Measurements from ENCODE around the gene DUSP1. TPM values are rescaled to one million over a fixed set of nuclear protein-coding genes. Genes with fewer than 3 reads are reported as not detected.

DUSP1 gene
- total and polyA plus RNA-seq, 9 of the 15 experiments (the other 6 are each of a cell fraction or from before 2014, with no cell fraction given), result 2.1 to 14.2 (median 8.5) TPM

DNA sequence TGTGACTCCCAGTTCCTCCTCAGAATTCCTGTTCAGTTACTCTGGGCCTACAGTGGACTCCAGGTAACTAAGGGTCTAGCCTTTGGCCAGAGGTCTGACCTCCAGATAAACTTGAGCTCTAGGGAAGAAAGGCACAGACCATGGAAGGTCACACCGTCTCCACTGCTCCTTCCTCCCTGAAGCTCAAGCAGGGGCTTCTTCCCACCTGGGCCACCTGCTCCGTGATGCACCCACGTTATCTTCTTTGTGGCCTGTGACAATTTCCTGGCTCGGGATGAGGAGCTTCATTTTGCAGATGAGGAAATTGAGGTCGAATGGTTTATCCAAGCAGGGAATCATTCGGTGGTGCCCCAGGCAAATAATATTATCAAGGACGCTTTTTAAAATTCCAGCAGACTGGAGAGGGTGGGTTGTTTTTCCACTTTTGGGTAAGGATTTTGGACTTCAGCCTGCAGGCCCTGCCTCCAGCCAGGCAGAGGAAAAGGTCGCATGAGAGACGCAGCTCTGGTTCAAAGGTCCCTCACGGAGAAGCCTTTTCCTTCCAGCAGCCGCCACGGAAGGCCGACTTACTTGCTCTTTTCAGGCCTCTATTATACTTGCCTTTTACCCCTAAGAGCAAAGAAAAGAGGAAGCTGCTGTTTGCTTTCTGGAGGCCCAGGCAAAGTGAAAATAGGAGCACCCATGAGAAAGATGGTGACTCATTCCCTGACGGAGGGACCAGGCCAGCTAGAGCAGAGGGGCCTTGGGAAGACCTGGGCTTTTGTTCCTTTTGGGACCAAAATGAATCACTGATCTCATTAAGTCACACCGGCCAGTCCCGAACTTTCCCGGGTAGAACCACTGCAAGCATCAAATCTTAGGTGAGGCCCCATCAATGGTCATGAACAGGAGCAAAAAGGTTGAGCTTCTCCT is 22.8 kb upstream of the DUSP1 start (continued):
- TF ChIP-seq JUND (IDR thresholded peaks at IDR 0.05; ENCODE audit: borderline replicate concordance, low read depth, low read length) (peak; percentile 92), JUND (tag; IDR thresholded peaks at IDR 0.05; ENCODE audit: borderline replicate concordance, low read depth, low read length) (peak; percentile 89; the same call in 2 of the 3 replicates), ZFX (CRISPR knock-in tag; IDR thresholded peaks at IDR 0.05) (peak; percentile 56; the same call in 1 of the 2 replicates), ELF1 (tag; IDR thresholded peaks at IDR 0.05) (no peak), TRIM28 (IDR thresholded peaks at IDR 0.05) (peak; percentile 33; the same call in 1 of the 2 replicates), NEUROD1 (IDR thresholded peaks at IDR 0.05; ENCODE audit: borderline replicate concordance, low read depth, low read length, partially characterized antibody) (no peak), FOXA3 (CRISPR knock-in tag; conservative IDR thresholded peaks at IDR 0.05 in 1 of 2, IDR thresholded peaks at IDR 0.05 in 1 of 2) (0 out of 4 replicates have a peak, but pooled peaks of 1 of the 2 experiments have one; percentile 18), FOSL1 (tag; conservative IDR thresholded peaks at IDR 0.05) (peak; percentile 89), ZNF12 (CRISPR knock-in tag; IDR thresholded peaks at IDR 0.05) (peak; percentile 94), DACH1 (IDR thresholded peaks at IDR 0.05; ENCODE audit: partially characterized antibody) (no peak), C11orf30 (IDR thresholded peaks at IDR 0.05; ENCODE audit: low read depth) (0 out of 2 replicates have a peak, but pooled peaks have one; percentile 8)
- TF ChIP-seq, protein P1, sequence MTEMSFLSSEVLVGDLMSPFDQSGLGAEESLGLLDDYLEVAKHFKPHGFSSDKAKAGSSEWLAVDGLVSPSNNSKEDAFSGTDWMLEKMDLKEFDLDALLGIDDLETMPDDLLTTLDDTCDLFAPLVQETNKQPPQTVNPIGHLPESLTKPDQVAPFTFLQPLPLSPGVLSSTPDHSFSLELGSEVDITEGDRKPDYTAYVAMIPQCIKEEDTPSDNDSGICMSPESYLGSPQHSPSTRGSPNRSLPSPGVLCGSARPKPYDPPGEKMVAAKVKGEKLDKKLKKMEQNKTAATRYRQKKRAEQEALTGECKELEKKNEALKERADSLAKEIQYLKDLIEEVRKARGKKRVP (CRISPR knock-in tag; IDR thresholded peaks at IDR 0.05), result no peak
- TF ChIP-seq, protein P2, sequence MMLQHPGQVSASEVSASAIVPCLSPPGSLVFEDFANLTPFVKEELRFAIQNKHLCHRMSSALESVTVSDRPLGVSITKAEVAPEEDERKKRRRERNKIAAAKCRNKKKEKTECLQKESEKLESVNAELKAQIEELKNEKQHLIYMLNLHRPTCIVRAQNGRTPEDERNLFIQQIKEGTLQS (IDR thresholded peaks at IDR 0.05), result peak; percentile 90
- TF ChIP-seq, protein P2 (CRISPR knock-in tag; conservative IDR thresholded peaks at IDR 0.05), result no peak; the same call in 1 of the 2 replicates
- TF ChIP-seq, protein P3, sequence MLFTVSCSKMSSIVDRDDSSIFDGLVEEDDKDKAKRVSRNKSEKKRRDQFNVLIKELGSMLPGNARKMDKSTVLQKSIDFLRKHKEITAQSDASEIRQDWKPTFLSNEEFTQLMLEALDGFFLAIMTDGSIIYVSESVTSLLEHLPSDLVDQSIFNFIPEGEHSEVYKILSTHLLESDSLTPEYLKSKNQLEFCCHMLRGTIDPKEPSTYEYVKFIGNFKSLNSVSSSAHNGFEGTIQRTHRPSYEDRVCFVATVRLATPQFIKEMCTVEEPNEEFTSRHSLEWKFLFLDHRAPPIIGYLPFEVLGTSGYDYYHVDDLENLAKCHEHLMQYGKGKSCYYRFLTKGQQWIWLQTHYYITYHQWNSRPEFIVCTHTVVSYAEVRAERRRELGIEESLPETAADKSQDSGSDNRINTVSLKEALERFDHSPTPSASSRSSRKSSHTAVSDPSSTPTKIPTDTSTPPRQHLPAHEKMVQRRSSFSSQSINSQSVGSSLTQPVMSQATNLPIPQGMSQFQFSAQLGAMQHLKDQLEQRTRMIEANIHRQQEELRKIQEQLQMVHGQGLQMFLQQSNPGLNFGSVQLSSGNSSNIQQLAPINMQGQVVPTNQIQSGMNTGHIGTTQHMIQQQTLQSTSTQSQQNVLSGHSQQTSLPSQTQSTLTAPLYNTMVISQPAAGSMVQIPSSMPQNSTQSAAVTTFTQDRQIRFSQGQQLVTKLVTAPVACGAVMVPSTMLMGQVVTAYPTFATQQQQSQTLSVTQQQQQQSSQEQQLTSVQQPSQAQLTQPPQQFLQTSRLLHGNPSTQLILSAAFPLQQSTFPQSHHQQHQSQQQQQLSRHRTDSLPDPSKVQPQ (CRISPR knock-in tag; IDR thresholded peaks at IDR 0.05; ENCODE audit: borderline replicate concordance), result no peak
- TF ChIP-seq, protein P4, sequence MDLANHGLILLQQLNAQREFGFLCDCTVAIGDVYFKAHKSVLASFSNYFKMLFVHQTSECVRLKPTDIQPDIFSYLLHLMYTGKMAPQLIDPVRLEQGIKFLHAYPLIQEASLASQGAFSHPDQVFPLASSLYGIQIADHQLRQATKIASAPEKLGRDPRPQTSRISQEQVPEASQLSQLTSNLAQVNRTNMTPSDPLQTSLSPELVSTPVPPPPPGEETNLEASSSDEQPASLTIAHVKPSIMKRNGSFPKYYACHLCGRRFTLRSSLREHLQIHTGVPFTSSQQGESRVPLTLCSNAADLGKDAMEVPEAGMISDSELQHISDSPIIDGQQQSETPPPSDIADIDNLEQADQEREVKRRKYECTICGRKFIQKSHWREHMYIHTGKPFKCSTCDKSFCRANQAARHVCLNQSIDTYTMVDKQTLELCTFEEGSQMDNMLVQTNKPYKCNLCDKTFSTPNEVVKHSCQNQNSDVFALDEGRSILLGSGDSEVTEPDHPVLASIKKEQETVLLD (IDR thresholded peaks at IDR 0.05), result no peak
